MCF 10A (cell line): ENCODE measurements around the gene ARHGAP31. TPM values are rescaled to one million over a fixed set of nuclear protein-coding genes. Genes with fewer than 3 reads are reported as not detected.

ENCODE experiments used
- BruUV-seq: library from RNA; stranded (reverse); fragments of 400-500 nt; replicated peaks from 2 replicates; lab custom pipeline; 2021; lab: Mats Ljungman, UMichigan
- CTCF ChIA-PET: fragments of 300-600 bp; sonication (Branson Sonifier 250); formaldehyde crosslinking; extraction: SDS; loops from one replicate; lab custom pipeline; 2021; ENCODE audit warnings: antibody characterized with exemption, inconsistent platforms; lab: Yijun Ruan, JAX
- POLR2A ChIA-PET: fragments of 300-600, 350-650 bp; sonication (Branson Sonifier 250); formaldehyde crosslinking; extraction: SDS; loops from one replicate; lab custom pipeline; 2020; ENCODE audit warnings: antibody characterized with exemption, inconsistent platforms; lab: Yijun Ruan, JAX
- DNase-seq: peaks from one replicate; pipeline ENCODE4 v3.0.0-alpha.2; 2018; ENCODE audit not compliant: unreplicated experiment
- H3K27ac Mint-ChIP-seq: one replicate; pipeline ENCODE4 v1.8.0; 2022; ENCODE audit warnings: mild to moderate bottlenecking, low read depth, mixed read lengths; ENCODE audit not compliant: unreplicated experiment
- H3K27me3 Mint-ChIP-seq: one replicate; pipeline ENCODE4 v1.8.0; 2022; ENCODE audit warnings: mixed read lengths; ENCODE audit not compliant: insufficient read depth, unreplicated experiment
- H3K36me3 Mint-ChIP-seq: one replicate; pipeline ENCODE4 v1.8.0; 2022; ENCODE audit warnings: mild to moderate bottlenecking, moderate library complexity, mixed read lengths; ENCODE audit not compliant: insufficient read depth, unreplicated experiment
- H3K4me1 Mint-ChIP-seq: one replicate; pipeline ENCODE4 v1.8.0; 2022; ENCODE audit warnings: mixed read lengths; ENCODE audit not compliant: insufficient read depth, unreplicated experiment
- H3K4me3 Mint-ChIP-seq: one replicate; pipeline ENCODE4 v1.8.0; 2022; ENCODE audit warnings: mild to moderate bottlenecking, moderate library complexity, mixed read lengths; ENCODE audit not compliant: unreplicated experiment
- H3K9me3 Mint-ChIP-seq: one replicate; pipeline ENCODE4 v1.8.0; 2022; ENCODE audit warnings: mixed read lengths; ENCODE audit not compliant: unreplicated experiment
- intact Hi-C: fragments of 100-400 bp; cut with micrococcal nuclease; formaldehyde crosslinking; loops from 2 replicates; pipeline ENCODE4 v1.14.1; 2022
- total RNA-seq: library from RNA; stranded (reverse); gene quantifications from 2 replicates; pipeline ENCODE4 v1.2.3, GENCODE V29; 2022
- TF ChIP-seq, protein P1 (sequence below): fragments of 200-600 bp; IDR thresholded peaks from one replicate; pipeline ENCODE4 v1.8.0; 2022; ENCODE audit warnings: antibody characterized with exemption, mild to moderate bottlenecking; ENCODE audit not compliant: unreplicated experiment

The ARHGAP31 gene
- total RNA-seq, 1 experiment from 2014 or later: 4.4 TPM

DNA sequence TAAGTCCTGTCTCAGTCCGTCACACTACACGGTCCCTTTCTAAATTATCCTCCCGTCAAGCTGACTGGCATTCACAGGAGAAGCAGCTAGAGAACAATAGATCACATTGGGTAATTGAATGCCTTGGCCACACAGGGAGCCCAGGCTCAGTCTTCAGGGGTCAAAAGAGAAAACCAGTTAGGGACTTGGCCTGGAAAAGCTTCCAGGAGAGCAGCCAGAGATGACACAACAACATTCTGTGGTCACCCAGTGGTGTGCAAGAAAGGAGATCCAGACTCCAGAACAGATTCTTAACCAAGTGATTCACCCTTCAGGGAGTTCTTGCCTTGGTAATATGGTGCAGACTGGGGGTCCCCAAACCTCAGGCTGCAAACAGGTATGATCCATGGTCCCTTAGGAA, 15.9 kb downstream of the ARHGAP31 start:
- ChIA-PET POLR2A (interaction anchor here (0.6 kb wide), 1 partner anchor 973 kb away, joined by 3 read pairs; no protein-coding TSS in a partner anchor), CTCF (interaction anchor here (0.7 to 1.6 kb wide), 3 partner anchors 10 to 223 kb away, joined by 3 to 10 read pairs (median 3); no protein-coding TSS in a partner anchor)
- no peaks in the 10 kb centered on the region for H3K27me3 Mint-ChIP-seq
- DNase-seq: peak; percentile 91
- H3K27ac Mint-ChIP-seq: no peak overlapping the region
- H3K4me3 Mint-ChIP-seq: no peak overlapping the region
- H3K36me3 Mint-ChIP-seq: peaks cover 5% of the 10 kb centered on the region
- H3K4me1 Mint-ChIP-seq: peaks cover 28% of the 10 kb centered on the region
- no TSS peak for BruUV-seq
- intact Hi-C loops: no loop called here
- TF ChIP-seq, protein P1, sequence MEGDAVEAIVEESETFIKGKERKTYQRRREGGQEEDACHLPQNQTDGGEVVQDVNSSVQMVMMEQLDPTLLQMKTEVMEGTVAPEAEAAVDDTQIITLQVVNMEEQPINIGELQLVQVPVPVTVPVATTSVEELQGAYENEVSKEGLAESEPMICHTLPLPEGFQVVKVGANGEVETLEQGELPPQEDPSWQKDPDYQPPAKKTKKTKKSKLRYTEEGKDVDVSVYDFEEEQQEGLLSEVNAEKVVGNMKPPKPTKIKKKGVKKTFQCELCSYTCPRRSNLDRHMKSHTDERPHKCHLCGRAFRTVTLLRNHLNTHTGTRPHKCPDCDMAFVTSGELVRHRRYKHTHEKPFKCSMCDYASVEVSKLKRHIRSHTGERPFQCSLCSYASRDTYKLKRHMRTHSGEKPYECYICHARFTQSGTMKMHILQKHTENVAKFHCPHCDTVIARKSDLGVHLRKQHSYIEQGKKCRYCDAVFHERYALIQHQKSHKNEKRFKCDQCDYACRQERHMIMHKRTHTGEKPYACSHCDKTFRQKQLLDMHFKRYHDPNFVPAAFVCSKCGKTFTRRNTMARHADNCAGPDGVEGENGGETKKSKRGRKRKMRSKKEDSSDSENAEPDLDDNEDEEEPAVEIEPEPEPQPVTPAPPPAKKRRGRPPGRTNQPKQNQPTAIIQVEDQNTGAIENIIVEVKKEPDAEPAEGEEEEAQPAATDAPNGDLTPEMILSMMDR: no peak
- no peaks in the 10 kb centered on the region for H3K9me3 Mint-ChIP-seq

DNA sequence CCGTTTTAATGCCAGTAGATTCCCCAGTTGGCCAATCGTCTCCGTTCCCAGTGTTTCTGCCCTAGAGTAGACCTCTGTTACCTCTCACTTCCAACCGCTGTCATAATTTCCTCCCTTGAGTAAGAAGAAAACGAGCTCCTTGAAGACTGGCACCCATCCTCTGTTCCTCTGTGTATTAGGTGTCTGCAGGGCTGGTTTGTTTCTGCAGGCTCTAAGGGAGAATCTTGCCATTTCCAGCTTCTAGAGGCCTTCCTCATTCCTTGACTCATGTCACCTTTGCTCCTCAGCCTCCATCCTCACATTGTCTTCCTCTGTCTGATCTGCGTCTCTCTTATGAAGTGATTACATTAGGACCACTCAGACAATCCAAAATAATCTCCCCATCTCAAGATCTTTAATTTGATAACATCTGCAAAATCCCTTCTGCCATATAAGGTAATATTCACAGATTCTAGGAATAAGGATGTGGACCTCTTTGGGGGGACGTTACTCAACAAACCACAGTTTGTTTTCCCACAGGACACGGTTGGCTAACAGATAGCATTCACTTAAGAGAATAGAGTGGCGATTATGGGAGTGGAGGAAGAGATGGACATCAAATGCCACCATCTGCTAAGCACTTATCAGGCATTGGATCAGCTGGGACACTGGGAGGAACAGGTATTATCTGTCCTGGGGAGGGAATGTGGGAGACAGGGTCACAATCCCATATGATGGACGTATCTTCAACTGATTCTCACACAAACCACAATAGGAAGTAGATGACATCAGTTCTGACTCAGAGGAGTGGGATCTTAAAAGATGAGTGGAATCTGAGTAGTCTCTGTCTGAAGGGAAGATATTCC, 17.1 kb downstream of the ARHGAP31 start:
- Mint-ChIP-seq H3K4me1 (peaks cover 23% of the 10 kb centered on the region), H3K36me3 (peaks cover 5% of the 10 kb centered on the region), H3K27ac (peak overlapping the region; percentile 25), H3K9me3 (no peaks in the 10 kb centered on the region), H3K27me3 (no peaks in the 10 kb centered on the region), H3K4me3 (no peak overlapping the region)
- POLR2A ChIA-PET: interaction anchor here (0.7 kb wide), 1 partner anchor 64 kb away, joined by 3 read pairs; no protein-coding TSS in a partner anchor
- BruUV-seq: no TSS peak
- CTCF ChIA-PET: interaction anchor here (0.5 to 1.6 kb wide), 3 partner anchors 11 to 78 kb away, joined by 3 to 10 read pairs (median 3); no protein-coding TSS in a partner anchor
- TF ChIP-seq, protein P1: no peak
- intact Hi-C loops: no loop called here
- DNase-seq: peak; percentile 65

DNA sequence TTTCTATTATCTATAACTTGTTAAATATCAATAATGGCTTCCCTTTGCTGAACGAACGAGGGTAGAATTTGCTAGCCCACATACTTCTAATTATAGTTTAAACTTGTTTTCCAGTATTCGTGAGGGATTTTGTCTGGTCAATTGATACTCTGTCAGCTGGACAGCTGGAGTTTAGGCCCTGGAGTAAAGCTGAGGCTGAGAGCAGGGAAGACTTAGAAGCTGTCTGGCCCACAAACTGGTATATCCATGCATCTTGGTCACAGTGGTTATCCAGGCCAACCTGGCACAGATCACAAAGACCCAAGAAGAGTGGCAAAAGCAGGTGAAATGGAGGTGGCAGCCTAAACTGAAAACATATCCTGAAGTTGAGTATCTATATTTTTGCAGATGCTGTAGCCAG, 19.3 kb downstream of the ARHGAP31 start:
- intact Hi-C loops: no loop called here
- Mint-ChIP-seq H3K4me1 (peaks cover 23% of the 10 kb centered on the region), H3K9me3 (no peaks in the 10 kb centered on the region), H3K27me3 (no peaks in the 10 kb centered on the region), H3K4me3 (no peak overlapping the region), H3K27ac (no peak overlapping the region), H3K36me3 (peaks cover 5% of the 10 kb centered on the region)
- no peak for DNase-seq
- BruUV-seq: no TSS peak
- CTCF ChIA-PET: no interaction called here
- TF ChIP-seq, protein P1: no peak
- POLR2A ChIA-PET: no interaction called here

DNA sequence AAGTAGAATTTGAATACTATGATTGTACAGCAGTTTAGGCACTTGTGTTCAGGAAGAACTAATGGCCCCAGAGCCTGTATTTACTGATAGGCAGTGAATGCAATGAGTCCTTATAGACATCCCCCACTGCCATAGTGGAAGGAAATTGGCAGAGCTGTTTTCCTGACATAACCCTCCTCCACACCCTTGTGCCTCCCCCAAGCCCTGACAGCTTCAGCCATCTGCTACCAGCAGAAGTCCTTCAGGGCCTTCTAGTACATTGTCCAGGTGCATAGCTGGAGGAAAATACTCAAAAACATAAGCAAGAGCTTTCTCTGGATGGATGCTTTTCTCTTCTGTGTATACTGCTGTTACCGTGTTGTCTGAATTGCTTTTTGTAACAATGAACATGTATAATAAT, 20.6 kb downstream of the ARHGAP31 start:
- Mint-ChIP-seq H3K27ac (no peak overlapping the region), H3K36me3 (no peaks in the 10 kb centered on the region), H3K27me3 (no peaks in the 10 kb centered on the region), H3K4me1 (peaks cover 22% of the 10 kb centered on the region), H3K4me3 (no peak overlapping the region), H3K9me3 (no peaks in the 10 kb centered on the region)
- intact Hi-C loops: no loop called here
- DNase-seq: no peak
- no TSS peak for BruUV-seq
- TF ChIP-seq, protein P1: no peak
- ChIA-PET POLR2A (interaction anchor here (0.5 kb wide), 1 partner anchor 13 kb away, joined by 4 read pairs; no protein-coding TSS in a partner anchor), CTCF (interaction anchor here (1.6 kb wide), 1 partner anchor 40 kb away, joined by 6 read pairs; no protein-coding TSS in a partner anchor)
